ENCODE measurements around the gene HIVEP1.

Gene HIVEP1

GRCh38 chr6:12008366-12009179 is 3.5 kb upstream of the HIVEP1 start:
- peak overlapping the region; percentile 88 for H3K27ac ChIP-seq (ENCODE audit: low read depth, low read length)

DNA sequence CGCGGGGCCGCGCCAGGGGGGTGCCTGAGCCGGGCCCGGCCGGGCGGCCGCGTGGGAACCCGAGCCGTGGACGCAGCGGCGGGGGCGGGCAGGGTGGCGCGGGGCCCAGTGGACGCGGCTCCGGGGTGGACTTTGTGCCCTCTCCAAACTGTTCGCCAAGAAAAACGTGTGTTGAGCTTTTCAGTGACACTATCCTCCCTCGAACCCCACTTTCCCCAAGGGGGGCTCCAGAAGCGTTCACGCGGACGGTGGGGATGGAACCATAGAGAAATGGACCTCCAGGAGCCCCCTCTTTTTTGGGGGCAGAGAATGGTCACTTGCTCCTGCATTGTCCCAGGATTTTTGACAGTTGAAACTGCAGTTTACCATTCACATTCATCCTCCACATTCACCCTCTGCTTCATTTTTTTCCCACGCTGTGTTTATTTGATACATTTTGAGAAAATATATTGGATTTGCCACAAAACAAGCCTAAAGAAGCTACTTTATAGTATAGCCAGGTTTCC is 2.9 kb upstream of the HIVEP1 start:
- H3K4me3 ChIP-seq (ENCODE audit: low read depth in 1 of 5, low read length in 5 of 5), result peak overlapping the region; percentile 69 to 79 (median 74)
- peaks cover 11 to 37% (median 28%) of the 10 kb centered on the region in 5 donors for H3K4me1 ChIP-seq (ENCODE audit: control insufficient read depth in 5 of 5, insufficient read depth in 5 of 5, low read length in 5 of 5)
- H3K9ac ChIP-seq (ENCODE audit: low read length in 5 of 5), result peak overlapping the region; percentile 81 to 86 (median 84)
- no peaks in the 10 kb centered on the region for H3K36me3 ChIP-seq (ENCODE audit: control insufficient read depth in 5 of 5, insufficient read depth in 5 of 5, low read length in 5 of 5)
- H3K27ac ChIP-seq (ENCODE audit: low read depth, low read length), result peak overlapping the region; percentile 99
- H3K27me3 ChIP-seq (ENCODE audit: control insufficient read depth in 5 of 5, insufficient read depth in 4 of 5, low read length in 5 of 5), result no peaks in the 10 kb centered on the region
- H3K9me3 ChIP-seq (ENCODE audit: control insufficient read depth in 5 of 5, low read length in 5 of 5), result no peaks in the 10 kb centered on the region

More at GRCh38 chr6:12008366-12009179, 3.5 kb upstream of the HIVEP1 start:
- H3K36me3 ChIP-seq (ENCODE audit: control insufficient read depth in 5 of 5, insufficient read depth in 5 of 5, low read length in 5 of 5), result no peaks in the 10 kb centered on the region
- peaks cover 11 to 36% (median 27%) of the 10 kb centered on the region in 5 donors for H3K4me1 ChIP-seq (ENCODE audit: control insufficient read depth in 5 of 5, insufficient read depth in 5 of 5, low read length in 5 of 5)
- H3K4me3 ChIP-seq (ENCODE audit: low read depth in 1 of 5, low read length in 5 of 5), result peak overlapping the region; percentile 71 to 94 (median 73)
- H3K9me3 ChIP-seq (ENCODE audit: control insufficient read depth in 5 of 5, low read length in 5 of 5), result no peaks in the 10 kb centered on the region
- H3K9ac ChIP-seq (ENCODE audit: low read length in 5 of 5), result peak overlapping the region; percentile 21 to 86 (median 80)
- H3K27me3 ChIP-seq (ENCODE audit: control insufficient read depth in 5 of 5, insufficient read depth in 4 of 5, low read length in 5 of 5), result no peaks in the 10 kb centered on the region

DNA sequence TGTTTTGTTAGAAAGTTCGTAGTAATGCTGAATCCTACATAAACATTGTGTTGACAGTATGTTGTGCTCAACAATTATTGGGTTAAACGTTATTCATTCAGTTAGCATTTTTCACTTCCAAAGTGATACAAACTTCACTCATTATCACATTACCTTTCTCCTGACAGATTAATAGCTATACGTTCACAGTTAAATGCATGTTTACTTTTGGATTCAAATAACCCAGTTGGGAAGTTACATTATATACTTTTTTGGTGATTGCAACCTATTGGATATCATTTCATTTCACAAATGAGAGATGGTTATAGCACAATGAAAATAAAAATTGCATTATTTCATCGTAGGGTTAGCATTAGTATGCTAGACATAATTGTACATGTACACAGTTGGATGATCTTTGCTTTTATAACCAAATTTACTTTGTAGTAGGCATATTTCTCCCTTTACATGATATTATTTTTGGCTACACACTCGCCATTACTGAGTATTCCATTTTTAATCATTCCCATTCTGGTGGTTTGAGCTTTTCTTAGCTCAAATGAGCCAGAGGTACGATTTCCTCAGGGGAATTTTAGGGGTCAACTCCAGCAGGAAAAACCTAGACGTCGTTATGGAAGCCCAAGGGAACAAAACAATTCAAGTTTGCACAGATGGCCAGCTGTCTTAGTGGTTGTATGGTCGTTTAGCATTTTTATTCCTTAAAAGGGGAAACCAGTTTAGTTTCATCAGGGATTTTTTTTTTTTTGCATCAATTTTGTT is 2.1 kb upstream of the HIVEP1 start:
- H3K9ac ChIP-seq (ENCODE audit: low read length in 5 of 5), result peak overlapping the region; percentile 76 to 95 (median 90)

GRCh38 chr6:12010635-12011275 is 1.4 kb upstream of the HIVEP1 start:
- peaks cover 0 to 3% (median 0%) of the 10 kb centered on the region in 5 donors for H3K9me3 ChIP-seq (ENCODE audit: control insufficient read depth in 5 of 5, low read length in 5 of 5)
- peak overlapping the region; percentile 99 for H3K27ac ChIP-seq (ENCODE audit: low read depth, low read length)
- peak overlapping the region; percentile 48 to 80 (median 79) for H3K4me3 ChIP-seq (ENCODE audit: low read depth in 1 of 5, low read length in 5 of 5)
- no peaks in the 10 kb centered on the region for H3K36me3 ChIP-seq (ENCODE audit: control insufficient read depth in 5 of 5, insufficient read depth in 5 of 5, low read length in 5 of 5)
- peak overlapping the region; percentile 69 to 95 (median 90) for H3K9ac ChIP-seq (ENCODE audit: low read length in 5 of 5)
- peaks cover 11 to 37% (median 28%) of the 10 kb centered on the region in 5 donors for H3K4me1 ChIP-seq (ENCODE audit: control insufficient read depth in 5 of 5, insufficient read depth in 5 of 5, low read length in 5 of 5)
- no peaks in the 10 kb centered on the region for H3K27me3 ChIP-seq (ENCODE audit: control insufficient read depth in 5 of 5, insufficient read depth in 4 of 5, low read length in 5 of 5)

More for the DNA sequence above, 2.1 kb upstream of the HIVEP1 start:
- Histone ChIP-seq H3K36me3 (ENCODE audit: control insufficient read depth in 5 of 5, insufficient read depth in 5 of 5, low read length in 5 of 5) (no peaks in the 10 kb centered on the region), H3K27ac (ENCODE audit: low read depth, low read length) (peak overlapping the region; percentile 99), H3K27me3 (ENCODE audit: control insufficient read depth in 5 of 5, insufficient read depth in 4 of 5, low read length in 5 of 5) (no peaks in the 10 kb centered on the region), H3K9me3 (ENCODE audit: control insufficient read depth in 5 of 5, low read length in 5 of 5) (peaks cover 0 to 3% (median 0%) of the 10 kb centered on the region in 5 donors), H3K4me3 (ENCODE audit: low read depth in 1 of 5, low read length in 5 of 5) (peak overlapping the region; percentile 69 to 80 (median 79)), H3K4me1 (ENCODE audit: control insufficient read depth in 5 of 5, insufficient read depth in 5 of 5, low read length in 5 of 5) (peaks cover 11 to 37% (median 28%) of the 10 kb centered on the region in 5 donors)

DNA sequence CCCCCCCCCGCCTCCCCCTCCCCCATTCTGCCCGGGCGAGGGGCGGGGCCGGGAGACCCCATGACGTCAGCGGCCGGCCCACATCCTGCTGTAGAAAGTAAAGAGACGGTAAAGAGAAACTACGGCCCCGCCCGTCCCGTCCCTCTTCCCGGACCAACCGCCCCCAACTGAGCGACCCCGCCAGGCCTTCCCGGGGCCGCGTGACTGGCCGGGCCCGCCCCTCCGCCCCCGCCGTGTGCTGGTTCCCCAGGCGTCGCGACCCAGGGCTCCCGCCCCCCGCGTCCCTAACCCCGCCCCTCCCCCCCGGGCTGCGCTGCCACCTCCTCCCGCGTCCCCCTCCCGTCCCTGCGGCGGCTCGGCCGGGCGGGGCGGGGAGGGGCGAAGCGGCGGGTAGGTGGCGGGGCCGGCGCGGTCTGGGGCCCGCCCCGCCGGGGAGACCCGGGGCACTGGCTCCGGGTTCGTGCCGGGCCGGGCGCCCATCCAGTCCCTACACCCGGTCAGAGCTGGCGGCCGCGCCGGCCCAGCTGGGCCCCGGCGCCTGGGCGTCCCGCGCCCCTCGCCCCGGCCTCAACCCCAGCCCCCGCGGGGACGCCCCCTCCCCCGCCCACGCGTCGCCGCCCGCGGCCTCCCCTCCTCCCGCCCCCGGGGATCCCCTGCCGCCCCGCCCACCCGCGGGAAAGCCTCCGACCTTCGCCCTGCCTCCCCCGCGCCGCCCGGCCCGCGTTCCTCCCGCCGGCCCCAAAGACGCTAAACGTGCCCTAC is 655 bp upstream of the HIVEP1 start:
- peak overlapping the region; percentile 99 for H3K27ac ChIP-seq (ENCODE audit: low read depth, low read length)
- H3K9me3 ChIP-seq (ENCODE audit: control insufficient read depth in 5 of 5, low read length in 5 of 5), result peaks cover 0 to 3% (median 0%) of the 10 kb centered on the region in 5 donors
- peak overlapping the region in 1 of 5 donors; percentile 85 for H3K4me3 ChIP-seq (ENCODE audit: low read depth in 1 of 5, low read length in 5 of 5)
- H3K27me3 ChIP-seq (ENCODE audit: control insufficient read depth in 5 of 5, insufficient read depth in 4 of 5, low read length in 5 of 5), result no peaks in the 10 kb centered on the region
- H3K36me3 ChIP-seq (ENCODE audit: control insufficient read depth in 5 of 5, insufficient read depth in 5 of 5, low read length in 5 of 5), result peaks cover 0 to 3% (median 0%) of the 10 kb centered on the region in 5 donors
- peaks cover 11 to 37% (median 28%) of the 10 kb centered on the region in 5 donors for H3K4me1 ChIP-seq (ENCODE audit: control insufficient read depth in 5 of 5, insufficient read depth in 5 of 5, low read length in 5 of 5)
- no peak overlapping the region for H3K9ac ChIP-seq (ENCODE audit: low read length in 5 of 5)

- Histone ChIP-seq H3K4me3 (ENCODE audit: low read depth in 1 of 5, low read length in 5 of 5) (peak overlapping the region; percentile 75 to 96 (median 85)), H3K27ac (ENCODE audit: low read depth, low read length) (peak overlapping the region; percentile 69), H3K4me1 (ENCODE audit: control insufficient read depth in 5 of 5, insufficient read depth in 5 of 5, low read length in 5 of 5) (peaks cover 11 to 37% (median 28%) of the 10 kb centered on the region in 5 donors), H3K27me3 (ENCODE audit: control insufficient read depth in 5 of 5, insufficient read depth in 4 of 5, low read length in 5 of 5) (no peaks in the 10 kb centered on the region), H3K9me3 (ENCODE audit: control insufficient read depth in 5 of 5, low read length in 5 of 5) (peaks cover 0 to 3% (median 0%) of the 10 kb centered on the region in 5 donors), H3K36me3 (ENCODE audit: control insufficient read depth in 5 of 5, insufficient read depth in 5 of 5, low read length in 5 of 5) (peaks cover 0 to 13% (median 6%) of the 10 kb centered on the region in 5 donors), H3K9ac (ENCODE audit: low read length in 5 of 5) (peak overlapping the region in 4 of 5 donors; percentile 66 to 89 (median 76))
Observed at GRCh38 chr6:12012558-12013306, 620 bp downstream of the HIVEP1 start.

DNA sequence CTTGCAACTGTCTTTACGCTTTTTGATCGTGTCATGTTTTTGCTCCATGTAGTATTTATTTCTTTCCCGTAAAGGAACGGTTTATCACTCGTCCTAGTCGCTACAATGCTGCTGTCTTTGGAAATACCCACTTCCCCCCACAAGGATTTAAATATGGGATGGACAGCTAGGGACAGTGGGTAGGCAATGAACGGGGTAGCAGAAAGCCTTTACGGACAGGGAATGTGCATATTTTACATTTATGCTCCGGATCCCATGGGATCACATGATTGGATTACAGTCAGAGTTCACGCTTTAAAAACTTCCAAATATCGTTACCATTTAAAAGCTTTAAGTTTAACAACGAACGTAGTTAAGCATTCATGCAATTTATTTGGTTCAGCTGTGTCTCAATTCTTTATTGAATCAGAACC is 1.2 kb downstream of the HIVEP1 start:
- H3K36me3 ChIP-seq (ENCODE audit: control insufficient read depth in 5 of 5, insufficient read depth in 5 of 5, low read length in 5 of 5), result peaks cover under 1 to 18% (median 8%) of the 10 kb centered on the region in 5 donors
- H3K9me3 ChIP-seq (ENCODE audit: control insufficient read depth in 5 of 5, low read length in 5 of 5), result peaks cover 0 to 3% (median 0%) of the 10 kb centered on the region in 5 donors
- H3K27me3 ChIP-seq (ENCODE audit: control insufficient read depth in 5 of 5, insufficient read depth in 4 of 5, low read length in 5 of 5), result no peaks in the 10 kb centered on the region
- H3K27ac ChIP-seq (ENCODE audit: low read depth, low read length), result peak overlapping the region; percentile 69
- peak overlapping the region; percentile 75 to 96 (median 85) for H3K4me3 ChIP-seq (ENCODE audit: low read depth in 1 of 5, low read length in 5 of 5)
- H3K9ac ChIP-seq (ENCODE audit: low read length in 5 of 5), result peak overlapping the region in 4 of 5 donors; percentile 66 to 89 (median 76)
- peaks cover 11 to 32% (median 23%) of the 10 kb centered on the region in 5 donors for H3K4me1 ChIP-seq (ENCODE audit: control insufficient read depth in 5 of 5, insufficient read depth in 5 of 5, low read length in 5 of 5)

GRCh38 chr6:12014027-12014872 is 2.1 kb downstream of the HIVEP1 start:
- Histone ChIP-seq H3K4me3 (ENCODE audit: low read depth in 1 of 5, low read length in 5 of 5) (peak overlapping the region in 1 of 5 donors; percentile 83), H3K27me3 (ENCODE audit: control insufficient read depth in 5 of 5, insufficient read depth in 4 of 5, low read length in 5 of 5) (no peaks in the 10 kb centered on the region), H3K9ac (ENCODE audit: low read length in 5 of 5) (no peak overlapping the region)

More at GRCh38 chr6:12014027-12014872, 2.1 kb downstream of the HIVEP1 start:
- Histone ChIP-seq H3K9me3 (ENCODE audit: control insufficient read depth in 5 of 5, low read length in 5 of 5) (peaks cover 0 to 3% (median 0%) of the 10 kb centered on the region in 5 donors), H3K27ac (ENCODE audit: low read depth, low read length) (no peak overlapping the region), H3K36me3 (ENCODE audit: control insufficient read depth in 5 of 5, insufficient read depth in 5 of 5, low read length in 5 of 5) (peaks cover 2 to 27% (median 11%) of the 10 kb centered on the region in 5 donors), H3K4me1 (ENCODE audit: control insufficient read depth in 5 of 5, insufficient read depth in 5 of 5, low read length in 5 of 5) (peaks cover 11 to 28% (median 21%) of the 10 kb centered on the region in 5 donors)

Data from subcutaneous abdominal adipose tissue (tissue), 5 donors.